Left forelimb (tissue), 1 donor: ENCODE results near the gene SRGAP3.

ENCODE experiments used
- DNase-seq: peaks from one replicate; pipeline ENCODE4 v3.0.0-alpha.2; 2018; ENCODE audit warnings: low spot score

SRGAP3 gene

GRCh38 chr3:9201266-9201665 is 48.2 kb downstream of the SRGAP3 start:
- DNase-seq = no peak

GRCh38 chr3:9199775-9200174 is 49.7 kb downstream of the SRGAP3 start:
- DNase-seq = no peak

GRCh38 chr3:9198899-9199335 is 50.5 kb downstream of the SRGAP3 start:
- no peak for DNase-seq

GRCh38 chr3:9198261-9198660 is 51.2 kb downstream of the SRGAP3 start:
- DNase-seq = no peak

GRCh38 chr3:9196020-9196419 is 53.4 kb downstream of the SRGAP3 start:
- no peak for DNase-seq

- no peak for DNase-seq
Measured at GRCh38 chr3:9195390-9195789, 54.1 kb downstream of the SRGAP3 start.

GRCh38 chr3:9194509-9195184 is 54.8 kb downstream of the SRGAP3 start:
- DNase-seq = no peak

- DNase-seq = no peak
Measured at GRCh38 chr3:9193633-9194195, 55.7 kb downstream of the SRGAP3 start.

- no peak for DNase-seq
Measured at GRCh38 chr3:9193211-9193610, 56.2 kb downstream of the SRGAP3 start.

GRCh38 chr3:9192248-9193025 is 57.0 kb downstream of the SRGAP3 start:
- DNase-seq = no peak

- no peak for DNase-seq
Measured at GRCh38 chr3:9190276-9190675, 59.2 kb downstream of the SRGAP3 start.

- no peak for DNase-seq
Measured at GRCh38 chr3:9188583-9188982, 60.9 kb downstream of the SRGAP3 start.

- no peak for DNase-seq
Measured at GRCh38 chr3:9185701-9186100, 63.7 kb downstream of the SRGAP3 start.

- no peak for DNase-seq
Measured at GRCh38 chr3:9185046-9185445, 64.4 kb downstream of the SRGAP3 start.

GRCh38 chr3:9184461-9184835 is 65.0 kb downstream of the SRGAP3 start:
- DNase-seq = no peak

- DNase-seq = no peak
Measured at GRCh38 chr3:9183811-9184460, 65.5 kb downstream of the SRGAP3 start.

GRCh38 chr3:9183011-9183410 is 66.4 kb downstream of the SRGAP3 start:
- no peak for DNase-seq

- DNase-seq = no peak
Measured at GRCh38 chr3:9180764-9181117, 68.7 kb downstream of the SRGAP3 start.

- DNase-seq = no peak
Measured at GRCh38 chr3:9179826-9180763, 69.4 kb downstream of the SRGAP3 start.

- DNase-seq = no peak
Measured at GRCh38 chr3:9178697-9179096, 70.7 kb downstream of the SRGAP3 start.

GRCh38 chr3:9175421-9175820 is 74.0 kb downstream of the SRGAP3 start:
- no peak for DNase-seq

- DNase-seq = no peak
Measured at GRCh38 chr3:9173445-9173844, 76.0 kb downstream of the SRGAP3 start.
